HL-60/S4 (cell line): ENCODE results near the gene KRTAP4-6.
"Not testable (repeated sequence)": the region's sequence is repeated elsewhere in the genome, so short reads cannot be mapped to it uniquely, and the experiment has no call there.

Source experiments
- in situ Hi-C: fragments of 300-500 bp; cut with MboI; formaldehyde crosslinking; loops from 2 replicates; pipeline ENCODE4 v1.14.3; 2022; ENCODE audit warnings: low sequenced_read_pairs

KRTAP4-6 gene

GRCh38 chr17:41147531-41148204 is 7.3 kb upstream of the KRTAP4-6 start:
- in situ Hi-C loops = no loop called here

GRCh38 chr17:41145261-41145660 is 4.9 kb upstream of the KRTAP4-6 start:
- in situ Hi-C loops = no loop called here

- in situ Hi-C loops = no loop called here
Measured at GRCh38 chr17:41144846-41145245, 4.5 kb upstream of the KRTAP4-6 start.

GRCh38 chr17:41141361-41141760 is 1.0 kb upstream of the KRTAP4-6 start:
- in situ Hi-C loops = no loop called here

GRCh38 chr17:41139865-41140264 is 479 bp downstream of the KRTAP4-6 start:
- in situ Hi-C loops = not testable (repeated sequence)

- in situ Hi-C loops = no loop called here
Measured at GRCh38 chr17:41133880-41134735, 6.2 kb downstream of the KRTAP4-6 start.

GRCh38 chr17:41131979-41132378 is 8.4 kb downstream of the KRTAP4-6 start:
- in situ Hi-C loops = no loop called here

GRCh38 chr17:41127371-41127770 is 13.0 kb downstream of the KRTAP4-6 start:
- in situ Hi-C loops = no loop called here

- in situ Hi-C loops = no loop called here
Measured at GRCh38 chr17:41126412-41126811, 13.9 kb downstream of the KRTAP4-6 start.

- in situ Hi-C loops = no loop called here
Measured at GRCh38 chr17:41125064-41125463, 15.3 kb downstream of the KRTAP4-6 start.

- in situ Hi-C loops = not testable (repeated sequence)
Measured at GRCh38 chr17:41123991-41124371, 16.4 kb downstream of the KRTAP4-6 start, which contains the start of gene KRTAP4-12. Gene KRTAP4-12 (minus strand): TSS chr17:41124182. CDS start chr17:41124122, 60 bp downstream.

GRCh38 chr17:41123292-41123990 is 16.9 kb downstream of the KRTAP4-6 start:
- in situ Hi-C loops = not testable (repeated sequence)

GRCh38 chr17:41121742-41122141 is 18.6 kb downstream of the KRTAP4-6 start:
- in situ Hi-C loops = no loop called here

- in situ Hi-C loops = not testable (repeated sequence)
Measured at GRCh38 chr17:41119696-41120690, 20.4 kb downstream of the KRTAP4-6 start.

GRCh38 chr17:41118721-41119120 is 21.6 kb downstream of the KRTAP4-6 start:
- in situ Hi-C loops = no loop called here

- in situ Hi-C loops = not testable (repeated sequence)
Measured at GRCh38 chr17:41117846-41118386, 22.4 kb downstream of the KRTAP4-6 start, which contains the start of gene KRTAP4-11. Gene KRTAP4-11 (minus strand): TSS chr17:41118373. CDS start chr17:41118315, 58 bp downstream.

GRCh38 chr17:41116297-41116696 is 24.0 kb downstream of the KRTAP4-6 start:
- in situ Hi-C loops = no loop called here

- in situ Hi-C loops = no loop called here
Measured at GRCh38 chr17:41111151-41111885, 29.0 kb downstream of the KRTAP4-6 start.

GRCh38 chr17:41108728-41109386 is 31.5 kb downstream of the KRTAP4-6 start:
- in situ Hi-C loops = not testable (repeated sequence)
